Measurements from ENCODE around the gene SEMA5B.

The SEMA5B gene

GRCh38 chr3:122942937-122943827, 84.4 kb downstream of the SEMA5B start:
- peak; percentile 96 for TF ChIP-seq CTCF (IDR thresholded peaks at IDR 0.05)
- DNase-seq (ENCODE audit: low spot score), result no peak
- H3K4me3 ChIP-seq, result no peak overlapping the region
- H3K27ac ChIP-seq, result peak overlapping the region in 1 of 2 donors; percentile 8

GRCh38 chr3:122942239-122942638, 85.3 kb downstream of the SEMA5B start:
- no peak for TF ChIP-seq CTCF (IDR thresholded peaks at IDR 0.05)
- no peak overlapping the region for H3K4me3 ChIP-seq
- no peak for DNase-seq (ENCODE audit: low spot score)

DNA sequence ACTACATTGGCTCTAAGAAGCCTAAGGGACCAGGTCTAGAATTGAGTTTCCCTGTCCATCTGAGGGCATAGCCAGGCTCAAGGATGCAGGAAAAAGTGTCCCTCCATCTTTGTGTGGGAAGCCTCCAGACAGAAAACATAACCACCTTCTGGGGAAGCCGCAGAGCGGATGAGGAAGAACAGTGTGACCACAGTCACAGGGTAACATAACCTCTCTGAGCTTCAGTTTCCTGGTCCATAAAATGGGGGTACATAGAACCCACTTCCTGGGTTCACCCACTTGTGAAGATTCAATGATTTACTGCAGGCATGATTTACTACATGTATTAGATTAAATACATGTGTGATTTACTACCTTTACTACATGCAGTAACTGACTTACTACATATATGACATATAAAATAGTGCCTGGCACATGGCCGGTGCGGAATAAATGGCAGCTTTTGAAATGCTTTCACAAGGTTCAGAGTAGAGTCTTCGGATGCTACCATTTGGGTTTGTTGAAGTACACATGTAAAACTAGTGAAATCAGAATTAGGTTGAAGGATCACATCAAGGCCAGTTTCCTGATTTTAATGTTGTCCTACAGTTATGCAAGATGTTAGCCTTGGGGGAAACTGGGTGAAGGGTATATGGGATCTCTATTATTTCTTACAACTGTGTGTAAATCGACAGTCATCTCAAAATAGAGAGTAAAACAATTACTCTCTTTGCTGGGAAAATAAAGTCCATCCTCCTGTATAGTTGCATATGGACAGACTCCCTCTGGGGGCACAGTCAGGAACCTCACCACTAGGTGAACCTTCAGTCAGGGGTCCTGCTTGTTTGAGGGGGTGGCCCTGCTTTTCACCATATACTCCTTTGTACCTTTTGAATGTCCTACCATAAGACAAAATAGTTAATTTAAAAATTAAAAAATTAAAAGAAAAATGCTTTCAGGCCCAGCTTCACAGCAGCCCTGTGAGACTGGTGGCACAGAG, 86.0 kb downstream of the SEMA5B start:
- TF ChIP-seq CTCF (IDR thresholded peaks at IDR 0.05), result no peak
- no peak for DNase-seq (ENCODE audit: low spot score)
- Histone ChIP-seq H3K4me3 (no peak overlapping the region), H3K27ac (no peak overlapping the region)

More at GRCh38 chr3:122942239-122942638, 85.3 kb downstream of the SEMA5B start:
- H3K27ac ChIP-seq, result no peak overlapping the region

DNA sequence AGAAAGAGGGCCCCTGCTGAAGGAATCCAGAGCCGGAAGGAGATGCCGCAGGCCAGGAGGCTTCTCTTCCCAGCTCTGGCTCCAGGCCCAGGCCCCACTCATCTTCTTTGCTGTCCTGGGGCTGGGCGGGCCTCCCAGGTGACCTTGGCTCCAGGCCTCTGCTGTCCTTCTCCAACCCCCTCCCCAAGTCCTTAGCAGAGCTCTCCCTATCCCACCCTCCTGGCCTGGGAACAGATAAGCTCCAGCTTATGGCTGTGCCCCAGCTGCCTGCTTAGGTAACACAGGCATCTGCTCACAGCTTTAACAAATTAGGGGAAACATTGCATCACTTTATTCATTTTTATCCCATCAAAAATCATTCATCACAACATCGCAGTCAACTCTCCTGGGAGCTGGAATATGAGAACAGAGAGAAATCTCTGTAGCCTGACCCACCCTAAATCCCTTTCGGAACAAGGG, 86.9 kb downstream of the SEMA5B start:
- no peak overlapping the region for H3K4me3 ChIP-seq
- TF ChIP-seq CTCF (IDR thresholded peaks at IDR 0.05), result no peak
- no peak for DNase-seq (ENCODE audit: low spot score)
- H3K27ac ChIP-seq, result peak overlapping the region in 1 of 2 donors; percentile 33

GRCh38 chr3:122938783-122939425, 88.7 kb downstream of the SEMA5B start:
- no peak overlapping the region for H3K27ac ChIP-seq
- no peak for DNase-seq (ENCODE audit: low spot score)
- no peak for TF ChIP-seq CTCF (IDR thresholded peaks at IDR 0.05)

GRCh38 chr3:122937745-122938144, 89.8 kb downstream of the SEMA5B start:
- Histone ChIP-seq H3K4me3 (no peak overlapping the region), H3K27ac (no peak overlapping the region)
- TF ChIP-seq CTCF (IDR thresholded peaks at IDR 0.05), result no peak
- no peak for DNase-seq (ENCODE audit: low spot score)

More at GRCh38 chr3:122938783-122939425, 88.7 kb downstream of the SEMA5B start:
- no peak overlapping the region for H3K4me3 ChIP-seq

Measured in coronary artery (tissue), 2 donors.